HG03439 (cell line): Measurements from ENCODE around the gene PDGFB.

ENCODE experiments used
- ATAC-seq: cut with Tn5 transposase; IDR thresholded peaks from one replicate; pipeline ENCODE4 v1.9.1; 2021; ENCODE audit warnings: mild to moderate bottlenecking, moderate library complexity; ENCODE audit not compliant: unreplicated experiment

Gene PDGFB

DNA sequence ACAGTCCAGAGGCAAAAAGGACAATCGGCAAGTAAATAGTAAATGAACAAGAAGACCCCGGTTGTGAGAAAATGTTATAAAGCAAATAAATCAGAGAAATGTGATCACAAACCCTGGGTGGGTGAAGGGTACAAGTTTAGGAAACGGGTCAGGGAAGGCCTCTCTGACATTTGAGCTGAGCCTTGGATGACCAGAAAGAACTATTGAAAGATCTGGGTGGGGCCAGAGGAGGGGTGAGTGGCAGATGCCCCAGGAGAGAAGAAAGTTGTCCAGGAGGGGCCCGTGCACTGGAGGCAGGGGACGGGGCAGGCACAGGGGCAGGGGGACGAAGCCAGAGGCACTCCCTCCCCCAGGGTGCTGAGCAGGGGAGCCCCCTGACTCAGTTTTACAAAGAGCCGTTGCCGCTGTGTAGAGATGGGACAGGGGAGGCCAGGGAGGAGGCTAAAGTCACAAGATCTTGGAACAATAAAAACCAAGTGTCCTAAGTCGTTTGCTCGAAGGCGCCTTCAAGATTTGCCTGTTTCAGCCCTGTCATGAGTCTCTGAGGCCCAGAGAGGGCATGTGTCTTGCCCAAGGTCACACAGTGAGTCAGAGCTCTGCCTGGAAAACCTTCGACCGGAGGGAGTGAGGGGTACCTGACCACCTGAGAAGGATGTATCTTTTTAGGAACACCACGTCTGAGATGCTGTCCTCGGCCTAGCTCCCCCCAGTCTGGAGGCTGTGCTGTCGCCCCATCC is 10.8 kb upstream of the PDGFB start:
- no peak for ATAC-seq

GRCh38 chr22:39254789-39255298 is 10.1 kb upstream of the PDGFB start:
- no peak for ATAC-seq

DNA sequence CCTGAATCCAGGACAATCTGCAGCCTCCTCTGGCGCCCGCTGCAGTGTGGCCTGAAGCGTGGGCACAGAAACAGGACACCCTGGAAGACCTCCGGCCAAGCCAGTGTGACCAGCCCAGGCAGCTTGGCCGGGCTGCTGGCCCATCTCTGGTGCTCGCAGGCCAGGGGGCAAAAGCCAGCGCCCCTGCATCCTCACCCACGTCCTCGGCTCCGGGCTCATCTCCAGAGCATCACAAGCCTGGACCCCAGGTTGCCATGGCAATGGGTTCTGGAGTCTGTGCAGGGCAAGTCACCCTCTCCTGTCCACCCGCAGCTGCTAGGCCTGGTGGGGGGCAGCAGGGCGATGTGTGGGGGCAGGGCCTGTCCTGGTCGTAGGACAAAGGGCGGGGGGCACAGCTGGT is 9.3 kb upstream of the PDGFB start:
- ATAC-seq: no peak

DNA sequence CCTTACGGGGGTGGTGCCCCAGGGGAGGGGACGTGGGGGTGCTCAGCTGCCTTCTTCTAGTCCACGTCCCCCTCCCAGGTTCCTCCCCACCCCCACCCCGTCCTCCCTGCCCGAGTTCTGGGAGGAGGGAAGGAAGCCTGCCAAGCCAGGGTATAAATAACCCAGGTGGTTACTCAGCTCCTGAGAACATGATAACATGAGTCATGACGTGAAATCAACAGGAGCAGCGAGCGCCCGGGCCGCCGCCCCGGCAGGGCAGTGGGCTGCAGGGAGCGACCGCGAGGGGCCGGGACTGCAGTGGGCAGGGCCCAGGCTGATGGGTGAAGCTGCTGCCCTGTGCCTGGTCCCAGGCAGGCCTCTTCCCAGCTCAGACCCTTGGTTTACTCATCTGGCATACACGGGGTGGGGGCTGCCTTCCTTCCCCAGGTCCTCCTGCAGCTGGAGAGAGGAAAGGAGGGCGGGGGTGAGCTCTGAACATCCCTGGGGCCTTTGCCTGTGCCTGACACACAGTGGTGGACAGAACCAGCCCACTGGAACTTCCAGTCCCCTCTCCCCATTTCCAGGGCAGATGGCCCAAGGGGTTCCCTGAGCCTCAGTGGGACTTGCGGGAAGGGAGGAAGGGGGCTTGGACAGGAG is 8.8 kb upstream of the PDGFB start:
- no peak for ATAC-seq

DNA sequence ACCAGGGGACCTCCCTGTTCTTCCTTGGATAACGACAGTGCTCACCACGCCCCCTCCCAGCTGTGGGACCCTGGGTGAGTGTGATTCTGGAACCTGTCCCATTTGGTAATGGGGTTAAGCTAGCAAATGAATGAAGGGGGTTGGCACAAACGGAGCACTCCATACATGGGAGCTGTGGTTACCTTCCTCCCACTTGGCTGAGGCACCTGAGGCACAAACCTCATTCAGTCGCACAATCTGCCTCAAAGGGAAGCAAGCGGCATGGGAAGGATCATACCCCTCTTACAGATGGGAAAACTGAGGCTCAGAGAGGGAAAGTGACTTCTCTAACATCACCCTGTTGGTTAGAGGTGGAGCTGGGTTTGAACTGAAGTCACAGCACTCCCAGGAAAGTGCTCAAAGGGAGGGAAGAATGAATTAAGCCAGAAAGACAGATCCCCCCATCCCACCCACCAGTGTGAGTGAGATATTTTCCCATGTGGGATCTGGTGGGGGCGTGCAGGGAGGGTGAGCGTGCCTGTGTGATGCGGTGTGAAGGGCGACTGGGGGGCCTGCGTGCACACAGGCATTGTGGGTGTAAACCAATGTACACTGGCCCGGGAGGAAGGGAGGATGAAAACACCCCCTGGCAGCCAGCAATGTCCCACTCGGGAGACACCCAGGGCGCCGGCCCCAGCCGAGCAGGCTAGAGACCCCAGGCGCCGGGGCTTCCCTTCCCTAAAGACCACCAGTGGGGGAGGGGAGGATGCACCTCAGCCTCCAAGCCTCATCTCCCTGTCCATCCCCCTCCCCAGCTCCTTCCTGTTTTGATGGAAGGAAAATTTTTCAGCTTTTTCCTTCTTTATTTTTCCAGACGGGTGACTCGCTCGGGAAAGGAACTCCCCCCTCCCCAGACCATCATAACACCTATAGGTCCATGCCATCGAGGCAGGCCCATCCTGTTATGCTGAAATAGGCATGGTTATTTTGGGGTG is 8.0 kb upstream of the PDGFB start:
- ATAC-seq: no peak

GRCh38 chr22:39251762-39252460 is 7.1 kb upstream of the PDGFB start:
- ATAC-seq: no peak

DNA sequence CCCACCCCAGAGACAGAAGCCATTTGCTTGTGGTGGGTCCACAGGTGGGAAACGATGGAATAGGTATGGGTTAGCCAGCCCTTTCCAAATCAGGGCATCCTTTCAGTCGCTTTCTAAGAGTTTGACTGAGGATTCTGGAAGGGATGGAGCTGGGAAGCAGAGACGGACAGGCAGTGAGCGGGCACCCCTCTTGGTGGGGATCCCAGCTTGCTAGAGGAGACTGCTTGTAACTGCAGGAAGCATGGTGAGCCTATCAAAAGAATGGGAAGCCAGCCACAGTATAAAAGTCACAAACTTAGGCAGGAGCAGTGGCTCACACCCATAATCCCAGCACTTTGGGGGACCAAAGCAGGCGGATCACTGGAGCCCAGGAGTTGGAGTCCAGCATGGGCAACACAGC is 6.1 kb upstream of the PDGFB start:
- ATAC-seq: no peak

GRCh38 chr22:39250131-39250530 is 5.3 kb upstream of the PDGFB start:
- no peak for ATAC-seq

GRCh38 chr22:39249086-39249704 is 4.4 kb upstream of the PDGFB start:
- ATAC-seq: no peak

DNA sequence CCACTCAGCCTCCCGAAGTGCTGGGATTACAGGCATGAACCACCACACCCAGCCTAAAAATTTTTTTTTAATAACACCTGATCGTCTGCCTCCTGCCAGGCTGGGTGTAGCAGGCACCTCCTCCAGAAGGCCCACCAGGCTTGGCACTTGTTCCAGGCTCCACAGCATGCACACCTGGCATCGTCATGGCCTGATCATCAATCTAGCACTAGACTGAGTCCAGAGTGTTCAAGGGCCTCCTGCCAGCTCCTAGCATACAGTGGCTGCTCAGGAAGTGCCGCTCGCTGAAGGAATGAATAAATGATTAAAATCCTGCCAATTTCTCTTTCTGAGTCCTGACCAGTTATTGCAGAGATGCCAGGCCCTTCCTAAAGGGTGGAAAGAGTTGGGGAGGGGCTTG is 3.5 kb upstream of the PDGFB start:
- ATAC-seq: no peak

DNA sequence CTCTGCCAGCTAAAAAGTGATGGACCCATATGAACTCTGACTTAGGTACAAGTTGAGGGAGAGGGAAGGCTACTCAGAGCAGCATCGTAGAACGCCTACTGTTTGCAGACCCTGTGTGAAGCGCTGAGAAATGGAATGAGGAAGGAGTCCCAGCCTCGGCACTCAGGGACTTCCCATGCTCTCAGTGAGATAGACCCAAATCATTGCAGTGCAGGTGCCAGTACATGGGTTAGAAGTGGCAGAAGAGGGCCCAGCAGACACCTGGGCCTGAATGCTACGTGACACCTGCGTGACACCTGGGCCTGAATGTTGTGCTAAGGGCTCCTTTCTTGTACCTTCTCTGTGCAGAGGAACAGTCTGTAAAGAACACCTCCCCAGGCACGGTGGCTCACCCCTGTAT is 2.6 kb upstream of the PDGFB start:
- ATAC-seq: no peak

GRCh38 chr22:39246690-39247332 is 2.0 kb upstream of the PDGFB start:
- no peak for ATAC-seq

- no peak for ATAC-seq
These were observed 1.4 kb upstream of the PDGFB start for GRCh38 chr22:39246217-39246616.

DNA sequence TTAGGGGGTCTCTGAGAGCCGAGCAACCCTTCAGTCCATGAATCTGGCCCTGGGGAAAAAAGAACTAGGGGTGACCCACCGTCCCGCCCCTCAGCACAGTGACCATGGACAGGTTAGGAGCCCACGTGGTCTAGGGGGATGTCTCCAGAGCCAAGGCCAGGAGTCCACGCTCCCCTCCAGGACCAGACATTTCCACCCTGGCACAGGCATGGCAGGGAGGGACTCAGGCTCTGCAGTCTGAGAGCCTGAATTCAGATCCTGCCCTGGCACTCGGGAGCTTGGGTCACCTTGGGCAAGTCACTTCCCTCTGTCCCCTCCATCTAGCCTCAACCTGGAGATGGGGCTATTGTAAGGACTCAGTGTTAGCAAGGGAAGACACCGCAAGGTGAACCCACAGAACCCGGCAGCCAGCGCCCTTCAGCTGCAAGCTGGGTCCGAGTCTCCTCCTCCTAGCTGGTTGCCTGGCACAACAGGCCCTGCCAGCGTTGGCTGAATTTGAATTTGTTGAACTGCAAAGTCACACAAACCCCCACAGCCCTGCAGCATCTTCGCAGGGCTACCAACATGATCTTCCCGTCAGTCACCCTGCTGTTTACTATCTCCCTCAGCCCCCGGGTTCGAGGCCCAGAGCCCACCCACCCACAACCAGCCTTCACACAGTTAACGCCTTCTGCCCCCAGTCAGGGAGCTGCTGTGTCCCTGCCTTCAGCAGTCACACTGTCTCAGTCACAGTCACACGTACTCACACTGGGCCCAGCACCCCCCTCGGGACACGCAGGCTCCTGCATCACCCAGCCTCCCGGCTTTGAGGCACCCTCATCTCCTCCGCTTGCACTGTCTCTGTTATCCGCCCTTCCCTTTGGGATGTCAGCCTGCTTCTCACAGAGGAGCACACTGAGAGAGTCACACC is 603 bp upstream of the PDGFB start:
- no peak for ATAC-seq

GRCh38 chr22:39244136-39244495 is 666 bp downstream of the PDGFB start:
- ATAC-seq: no peak

DNA sequence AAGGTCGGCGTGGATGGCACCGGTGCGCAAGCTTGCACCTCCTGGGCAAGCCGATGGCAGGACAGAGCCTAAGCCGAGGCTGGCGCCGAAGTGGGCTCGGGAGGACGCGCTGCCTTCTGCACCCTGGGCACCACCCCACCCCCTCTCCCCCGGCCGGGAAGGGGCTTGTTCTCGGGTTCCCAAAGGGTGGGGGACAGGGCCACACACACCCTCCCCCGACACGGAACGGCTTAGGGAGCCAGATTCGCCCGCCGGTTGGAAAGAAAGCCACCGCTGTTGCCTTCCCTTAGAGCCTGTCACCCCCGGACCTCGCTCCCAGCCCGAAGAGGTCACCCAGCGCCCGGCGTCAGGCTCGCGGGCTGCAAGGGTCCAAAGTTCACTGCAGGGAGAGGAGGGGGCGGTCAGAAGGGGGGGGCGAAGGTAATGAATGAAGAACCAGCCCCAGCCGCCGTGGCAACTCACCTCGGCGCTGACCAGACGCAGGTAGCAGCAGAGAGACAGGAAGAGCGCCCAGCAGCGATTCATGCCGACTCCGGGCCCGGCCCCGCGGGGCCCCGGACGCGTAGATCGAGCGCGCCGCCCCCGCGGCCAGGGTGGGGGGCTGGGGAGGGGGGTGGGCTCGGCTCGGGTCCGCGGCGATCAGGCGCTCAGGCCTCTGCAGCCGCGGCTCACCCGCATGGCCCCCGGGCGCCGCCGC is 1.2 kb downstream of the PDGFB start:
- no peak for ATAC-seq

DNA sequence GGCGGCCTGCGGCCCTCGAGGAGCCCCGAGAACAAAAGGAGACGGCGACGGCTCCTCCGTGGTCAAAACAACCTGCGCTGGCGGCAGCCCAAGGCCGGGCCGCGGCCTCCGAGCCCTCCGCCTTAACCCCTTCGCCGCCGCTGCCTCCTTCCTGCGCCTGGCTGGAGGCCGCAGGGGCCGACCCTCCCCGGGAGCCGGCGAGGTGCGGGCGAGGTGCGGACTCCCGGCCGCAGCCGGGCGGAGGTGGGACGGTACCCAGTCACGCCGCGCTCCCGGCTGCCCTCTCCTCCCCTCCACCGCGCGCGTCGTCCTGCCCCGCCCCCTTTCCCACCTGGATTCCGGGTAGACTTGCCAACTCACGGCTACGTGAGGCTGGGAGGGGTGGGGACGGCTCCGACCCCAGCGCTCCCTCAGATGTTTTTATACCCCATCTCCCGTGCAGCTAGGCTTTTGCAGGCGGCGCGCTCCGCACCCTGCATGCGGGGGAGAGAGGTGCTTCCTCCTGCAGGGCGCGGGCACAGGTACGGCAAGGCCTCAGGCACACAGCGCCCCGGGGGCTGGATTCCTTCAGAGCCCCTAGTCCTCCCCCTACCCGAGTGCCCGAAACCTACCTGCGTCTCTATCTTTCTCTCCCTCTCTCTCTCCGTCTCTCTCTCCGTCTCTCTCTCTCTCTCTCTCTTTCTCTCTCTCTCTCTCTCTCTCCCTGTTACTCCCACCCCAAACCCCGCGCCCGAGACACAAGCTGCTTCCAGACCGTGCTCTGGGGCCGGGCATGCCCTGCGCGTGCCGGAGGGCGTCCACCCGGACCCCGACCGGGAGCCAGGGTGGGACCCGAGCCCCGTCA is 2.0 kb downstream of the PDGFB start:
- ATAC-seq: no peak
